Activated CD4-positive, alpha-beta T cell treated with anti-CD3 and anti-CD28 coated beads, Interleukin-2, amount 50 U/mL, for 1 hour (primary cell): ENCODE data around the gene ORAI3.
"Not testable (repeated sequence)": the region's sequence is repeated elsewhere in the genome, so short reads cannot be mapped to it uniquely, and the experiment has no call there.

ENCODE experiments used
- DNase-seq: peaks from one replicate; pipeline ENCODE4 v3.0.0-alpha.2; 2020

ORAI3 gene

DNA sequence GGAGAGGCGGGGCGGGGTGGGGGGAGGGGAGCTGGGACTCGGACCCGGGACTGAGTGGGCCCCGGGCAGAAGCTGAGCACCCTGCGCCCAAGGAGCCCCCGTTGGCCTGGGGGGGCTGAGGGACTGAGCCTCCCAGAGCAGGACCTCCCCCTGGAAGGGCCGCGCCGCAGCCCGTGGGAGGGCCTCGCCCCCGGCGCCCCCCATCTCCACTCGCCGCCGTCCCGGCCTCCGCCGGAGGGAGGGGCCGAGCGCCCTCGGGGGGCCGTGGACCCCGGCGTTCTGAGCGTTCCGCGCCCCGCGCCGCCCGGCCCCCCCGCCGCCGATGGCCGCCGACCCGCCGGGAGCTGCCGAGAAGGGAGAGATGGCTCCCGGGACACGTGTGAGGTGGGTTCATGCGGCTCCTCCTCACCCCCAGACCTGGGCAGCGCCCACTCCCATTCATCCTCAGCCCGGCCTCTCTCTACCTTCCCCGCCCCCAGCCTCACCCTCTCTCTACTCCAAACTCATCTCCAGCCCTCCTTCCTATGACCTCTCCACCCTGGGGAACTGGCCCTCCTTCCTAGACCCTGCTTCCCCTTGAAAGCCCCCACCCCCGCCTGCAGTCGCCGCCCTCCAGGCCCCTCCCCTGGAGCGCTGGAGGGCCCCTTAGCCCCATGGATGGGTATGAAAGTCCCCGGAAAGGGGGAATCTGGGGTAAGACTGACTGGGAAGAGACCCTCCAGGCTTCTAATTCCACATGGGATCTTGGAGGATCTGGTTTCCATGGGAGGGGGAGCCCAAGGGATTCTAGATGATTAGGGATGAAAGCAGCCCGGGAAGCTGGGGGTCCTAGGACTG is 24.6 kb upstream of the ORAI3 start:
- no peak for DNase-seq

DNA sequence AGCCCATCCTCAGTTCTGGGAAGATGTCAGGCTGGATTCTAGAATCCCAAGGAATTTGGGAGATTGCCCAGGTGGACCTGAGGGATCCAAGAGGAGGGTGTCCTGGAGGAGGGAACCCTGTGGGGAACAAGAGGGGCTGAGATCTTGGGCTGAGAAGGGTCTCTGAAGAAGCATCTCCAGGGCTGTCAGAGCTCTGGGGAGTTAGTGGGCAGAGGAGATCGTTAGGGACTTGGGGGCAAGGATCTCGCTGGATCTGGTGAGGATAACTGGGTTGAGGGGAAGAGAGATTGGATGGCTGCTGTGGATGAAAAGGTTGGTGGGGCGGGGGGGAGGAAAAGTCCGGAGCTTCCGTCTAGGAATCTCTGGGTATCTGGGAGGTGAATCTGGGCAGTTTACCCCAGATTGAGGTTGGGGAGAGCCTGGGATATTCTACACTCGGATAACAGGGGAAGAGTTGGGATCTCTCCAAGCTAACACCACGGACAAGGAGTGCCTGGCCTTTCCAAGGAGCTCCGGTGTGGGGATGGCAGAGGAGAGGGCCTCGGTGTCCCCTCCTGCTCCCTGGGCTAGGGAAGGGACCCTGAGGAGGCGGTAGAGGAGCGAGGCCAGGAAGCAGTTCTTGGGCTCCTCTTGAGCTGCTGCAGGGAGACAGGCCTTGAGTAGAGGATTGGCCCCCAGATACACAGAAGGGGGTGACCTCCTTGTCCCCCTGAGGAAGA is 23.8 kb upstream of the ORAI3 start:
- DNase-seq = no peak

DNA sequence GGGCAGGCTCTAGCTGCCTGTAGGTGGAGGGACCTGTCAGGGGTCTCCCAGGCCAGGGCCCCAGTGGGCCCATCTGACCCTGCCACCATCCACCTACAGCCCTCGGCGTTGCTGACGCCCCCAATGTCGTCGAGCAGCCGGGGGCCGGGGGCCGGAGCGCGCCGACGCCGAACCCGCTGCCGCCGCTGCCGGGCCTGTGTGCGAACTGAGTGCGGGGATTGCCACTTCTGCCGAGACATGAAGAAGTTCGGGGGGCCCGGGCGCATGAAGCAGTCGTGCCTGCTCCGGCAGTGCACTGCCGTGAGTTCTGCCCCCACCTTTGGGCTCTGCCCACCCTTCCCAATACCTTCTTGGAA is 23.3 kb upstream of the ORAI3 start:
- no peak for DNase-seq

DNA sequence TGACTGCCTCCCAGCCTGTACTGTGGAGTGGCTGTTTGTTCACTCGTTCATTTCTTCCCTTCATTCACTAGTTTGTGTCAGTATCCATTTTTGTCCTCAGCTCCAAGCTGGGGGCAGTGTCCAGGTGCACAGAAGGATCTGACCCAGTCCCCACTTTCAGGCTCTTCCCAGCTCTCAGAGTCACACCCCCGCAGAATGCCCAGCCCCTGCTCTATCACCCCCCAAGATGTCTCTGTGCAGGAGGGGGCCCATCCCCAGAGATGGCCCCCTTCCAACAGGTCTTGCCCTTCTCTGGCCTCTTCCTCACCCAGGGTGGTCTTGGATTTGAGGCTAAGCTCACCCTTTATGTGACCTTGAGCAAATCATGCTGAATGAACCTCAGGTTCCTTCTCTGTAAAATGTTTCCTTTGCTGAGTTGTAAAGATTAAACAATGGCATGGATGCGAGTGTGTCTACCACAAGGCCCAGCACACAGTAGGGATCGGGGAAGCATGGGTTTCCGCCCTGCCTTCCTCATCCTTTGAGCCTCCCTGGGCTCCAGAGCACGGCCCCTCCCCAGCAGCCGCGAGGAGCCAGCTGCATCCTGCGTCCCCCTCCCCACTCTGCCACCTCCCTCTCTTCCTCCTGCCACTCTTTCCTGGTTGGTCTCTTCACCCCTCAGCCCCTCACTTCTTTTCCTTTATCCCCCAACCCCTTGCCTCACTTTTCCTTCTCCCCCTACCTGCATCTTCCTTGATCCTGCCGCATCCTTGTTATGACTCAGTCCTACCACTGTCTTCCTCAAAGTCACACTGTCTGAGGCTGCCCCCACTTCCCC is 22.7 kb upstream of the ORAI3 start:
- DNase-seq = no peak

DNA sequence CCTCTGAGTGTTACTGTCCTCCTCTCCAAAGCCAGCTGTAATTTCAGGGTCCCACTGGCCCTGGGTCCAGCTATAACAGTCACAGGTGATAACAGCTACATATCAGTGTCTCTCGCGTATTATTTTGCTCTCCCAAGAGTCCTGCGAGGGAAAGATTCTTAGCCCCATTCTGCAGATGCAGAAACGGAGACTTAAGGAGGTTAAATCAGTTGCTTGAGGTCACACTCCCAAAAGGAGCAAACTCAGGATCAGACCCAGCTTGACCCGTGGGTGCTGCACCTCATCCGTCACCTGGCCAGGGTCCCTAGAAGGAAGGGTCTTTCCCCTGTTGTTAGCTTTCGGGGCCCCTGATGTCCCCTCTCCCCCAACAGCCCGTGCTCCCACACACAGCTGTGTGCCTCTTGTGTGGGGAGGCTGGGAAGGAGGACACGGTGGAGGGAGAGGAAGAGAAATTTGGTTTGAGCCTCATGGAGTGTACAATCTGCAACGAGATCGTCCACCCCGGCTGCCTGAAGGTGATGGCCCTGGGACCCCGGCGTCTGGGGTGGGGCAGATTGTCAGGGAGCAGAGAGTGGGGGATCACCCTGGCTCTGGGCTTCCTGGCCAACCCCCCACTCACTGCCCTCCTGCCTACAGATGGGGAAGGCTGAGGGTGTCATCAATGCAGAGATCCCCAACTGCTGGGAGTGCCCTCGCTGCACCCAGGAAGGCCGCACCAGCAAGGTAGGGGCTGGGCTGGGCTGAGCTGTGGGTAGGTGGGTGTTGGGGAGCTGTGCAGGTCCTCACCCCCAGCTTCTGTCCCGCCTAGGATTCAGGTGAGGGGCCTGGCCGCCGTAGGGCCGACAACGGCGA is 21.7 kb upstream of the ORAI3 start:
- no peak for DNase-seq

DNA sequence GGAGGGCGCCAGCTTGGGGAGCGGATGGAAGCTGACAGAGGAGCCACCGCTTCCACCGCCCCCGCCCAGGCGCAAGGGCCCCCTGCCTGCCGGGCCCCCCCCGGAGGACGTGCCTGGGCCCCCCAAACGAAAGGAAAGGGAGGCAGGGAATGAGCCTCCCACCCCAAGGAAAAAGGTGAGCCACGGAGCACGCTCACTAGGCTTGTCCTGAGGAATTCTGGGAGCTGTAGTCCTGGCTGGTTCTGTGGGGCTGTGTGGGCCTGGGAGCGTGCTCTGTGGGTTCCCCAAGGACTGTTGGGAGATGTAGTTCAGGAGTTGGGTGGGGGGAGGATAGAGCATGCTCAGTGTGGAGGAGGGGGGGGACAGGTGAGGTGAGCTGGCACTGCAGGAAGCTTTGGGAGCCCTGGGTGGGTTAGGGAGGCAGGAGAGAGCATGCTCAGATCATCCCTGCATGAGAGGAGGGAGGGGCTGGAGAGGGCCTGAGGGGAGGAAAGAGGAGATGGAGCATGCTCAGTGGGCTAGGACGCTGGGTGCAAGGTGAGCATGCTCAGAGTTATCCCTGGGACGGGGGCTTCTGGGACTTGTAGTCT is 21.0 kb upstream of the ORAI3 start:
- no peak for DNase-seq

DNA sequence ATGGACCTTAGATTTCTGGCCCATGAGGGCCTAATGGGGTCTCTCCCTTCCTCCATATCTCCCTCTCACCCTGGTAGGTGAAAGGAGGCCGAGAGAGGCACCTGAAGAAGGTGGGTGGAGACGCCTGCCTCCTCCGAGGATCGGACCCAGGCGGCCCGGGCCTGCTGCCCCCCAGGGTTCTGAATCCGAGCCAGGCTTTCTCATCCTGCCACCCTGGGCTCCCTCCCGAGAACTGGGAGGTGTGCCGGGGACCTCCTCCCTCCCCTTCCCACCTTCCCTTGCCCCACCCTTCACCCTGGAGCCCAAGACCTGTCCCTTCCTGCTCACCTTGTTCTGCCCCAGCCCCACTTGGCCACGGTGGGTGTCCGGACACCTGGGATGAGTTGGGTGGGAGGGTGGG is 20.5 kb upstream of the ORAI3 start:
- no peak for DNase-seq

DNA sequence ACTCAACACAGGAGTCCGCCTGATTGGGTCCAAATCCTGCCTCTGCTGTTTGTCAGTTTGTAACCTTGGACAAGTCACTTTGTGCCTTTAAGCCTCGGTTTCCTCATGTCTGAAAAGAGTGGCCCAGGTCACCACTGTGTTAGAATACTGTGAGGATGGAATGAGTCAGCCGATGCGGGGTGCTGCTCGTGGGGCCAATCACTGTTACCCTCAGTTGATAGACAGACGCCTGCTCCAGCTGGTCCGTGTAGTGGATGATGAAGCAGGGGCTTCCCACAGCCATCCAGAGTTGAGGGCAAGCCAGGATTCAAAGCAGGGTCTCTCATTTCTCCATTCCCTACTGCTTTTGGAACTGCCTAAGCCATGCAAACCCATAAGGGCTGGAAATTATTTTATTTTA is 19.7 kb upstream of the ORAI3 start:
- no peak for DNase-seq

DNA sequence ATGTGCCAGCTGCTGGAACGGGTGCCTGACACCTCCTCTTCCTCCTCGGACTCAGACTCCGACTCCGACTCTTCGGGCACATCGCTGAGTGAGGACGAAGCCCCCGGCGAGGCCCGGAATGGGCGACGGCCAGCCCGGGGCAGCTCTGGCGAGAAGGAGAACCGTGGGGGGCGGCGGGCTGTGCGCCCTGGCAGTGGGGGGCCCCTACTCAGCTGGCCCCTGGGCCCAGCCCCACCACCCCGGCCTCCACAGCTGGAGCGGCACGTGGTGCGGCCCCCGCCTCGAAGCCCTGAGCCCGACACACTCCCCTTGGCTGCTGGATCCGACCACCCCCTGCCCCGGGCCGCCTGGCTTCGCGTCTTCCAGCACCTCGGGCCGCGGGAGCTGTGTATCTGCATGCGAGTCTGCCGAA is 18.7 kb upstream of the ORAI3 start:
- DNase-seq = no peak

DNA sequence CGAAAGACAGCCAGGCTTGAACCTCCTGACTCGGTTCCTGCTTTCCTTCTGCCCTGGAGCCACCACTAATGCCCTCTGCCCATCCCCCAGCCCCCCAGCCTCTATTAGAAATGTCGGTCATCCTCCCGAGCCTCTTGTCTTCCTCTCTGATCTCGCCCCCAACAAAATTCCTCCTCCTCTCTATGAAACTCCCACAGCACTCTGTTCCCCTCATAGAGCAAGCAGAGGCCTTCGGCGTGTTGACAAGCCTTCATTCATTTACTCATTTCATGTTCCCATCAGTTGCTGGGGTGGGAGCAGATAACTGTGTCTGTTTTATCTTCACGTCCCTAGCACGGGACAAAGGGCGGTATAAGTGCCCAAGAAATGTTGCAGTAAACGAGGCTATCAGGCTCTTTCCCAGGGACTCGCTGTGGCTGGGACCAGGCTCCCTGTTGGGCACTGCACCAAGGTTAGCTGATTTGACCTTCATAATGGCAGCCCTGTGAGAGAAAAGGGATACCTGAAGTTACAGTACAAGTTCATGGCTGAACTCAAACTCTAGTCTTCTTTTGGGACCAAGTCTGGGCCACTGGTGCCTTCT is 17.7 kb upstream of the ORAI3 start:
- no peak for DNase-seq

DNA sequence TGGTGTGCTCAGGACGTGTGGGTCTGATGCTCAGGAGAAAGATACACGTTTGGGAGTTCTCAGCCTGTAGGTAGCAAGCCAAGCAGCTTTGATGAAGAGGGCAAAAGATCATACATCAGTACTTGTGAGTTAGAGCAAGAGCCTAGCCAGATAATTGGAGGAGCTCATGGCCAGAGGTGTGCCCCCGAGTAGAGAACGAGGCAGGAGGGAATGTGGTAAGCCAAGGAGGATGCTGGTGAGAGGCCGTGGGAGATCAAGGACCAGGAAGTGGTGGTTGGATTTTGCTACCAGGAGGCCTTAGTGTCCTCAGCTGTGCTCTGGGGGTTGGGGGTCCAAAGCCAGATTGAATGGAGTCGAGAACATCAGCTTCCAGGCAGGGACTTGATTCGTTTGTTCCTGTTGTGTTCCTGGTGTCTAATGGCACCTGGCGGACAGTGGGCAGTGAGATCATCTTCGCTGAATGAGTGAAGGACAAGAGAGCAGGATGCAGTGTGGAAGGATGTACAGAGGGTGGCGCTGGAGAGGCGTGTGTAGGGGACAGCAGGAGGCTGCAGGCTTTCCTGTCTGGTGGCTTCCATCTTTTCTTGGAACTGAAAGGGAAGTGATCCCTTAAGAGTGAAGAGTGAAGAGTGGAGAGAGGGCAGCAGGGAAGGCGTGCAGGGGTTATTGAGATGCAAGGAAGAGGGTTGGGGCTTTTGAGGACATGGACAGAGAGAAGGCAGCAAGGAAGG is 13.9 kb upstream of the ORAI3 start:
- DNase-seq = no peak

DNA sequence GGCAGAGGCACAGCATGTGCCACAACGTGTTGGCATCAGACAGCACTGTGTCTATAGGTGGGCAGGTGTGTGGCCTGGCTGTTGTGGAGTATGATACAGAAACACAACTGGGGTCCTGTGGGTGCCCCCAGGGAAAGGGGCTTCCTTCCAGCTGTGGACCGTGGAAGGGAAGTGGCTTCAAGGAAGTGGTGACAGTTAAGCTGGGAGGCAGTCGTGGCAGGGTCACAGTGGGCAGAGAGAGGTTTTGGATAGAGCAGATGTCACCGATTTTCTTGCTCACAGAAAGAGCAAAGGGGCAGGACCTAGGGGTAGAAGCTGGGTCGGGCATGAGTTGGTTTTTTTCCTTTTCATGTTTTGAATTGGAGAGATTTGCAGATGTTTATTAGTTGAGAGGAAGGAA is 11.2 kb upstream of the ORAI3 start:
- DNase-seq = no peak

DNA sequence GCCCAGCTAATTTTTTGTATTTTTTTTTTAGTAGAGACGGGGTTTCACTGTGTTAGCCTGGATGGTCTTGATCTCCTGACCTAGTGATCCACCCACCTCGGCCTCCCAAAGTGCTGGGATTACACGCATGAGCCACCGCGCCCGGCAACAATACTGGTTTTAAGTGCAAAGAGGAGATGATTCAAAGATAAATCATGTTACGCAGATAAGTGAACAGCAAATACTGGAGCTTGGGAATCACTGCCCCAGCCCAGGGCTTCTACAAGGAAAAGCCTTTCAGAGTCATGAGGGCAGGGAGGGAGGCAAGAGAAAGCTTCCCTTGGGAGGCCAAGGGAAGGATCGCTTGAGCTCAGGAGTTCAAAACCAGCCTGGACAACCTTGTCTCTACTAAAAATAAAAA is 9.3 kb upstream of the ORAI3 start:
- not testable (repeated sequence) for DNase-seq

DNA sequence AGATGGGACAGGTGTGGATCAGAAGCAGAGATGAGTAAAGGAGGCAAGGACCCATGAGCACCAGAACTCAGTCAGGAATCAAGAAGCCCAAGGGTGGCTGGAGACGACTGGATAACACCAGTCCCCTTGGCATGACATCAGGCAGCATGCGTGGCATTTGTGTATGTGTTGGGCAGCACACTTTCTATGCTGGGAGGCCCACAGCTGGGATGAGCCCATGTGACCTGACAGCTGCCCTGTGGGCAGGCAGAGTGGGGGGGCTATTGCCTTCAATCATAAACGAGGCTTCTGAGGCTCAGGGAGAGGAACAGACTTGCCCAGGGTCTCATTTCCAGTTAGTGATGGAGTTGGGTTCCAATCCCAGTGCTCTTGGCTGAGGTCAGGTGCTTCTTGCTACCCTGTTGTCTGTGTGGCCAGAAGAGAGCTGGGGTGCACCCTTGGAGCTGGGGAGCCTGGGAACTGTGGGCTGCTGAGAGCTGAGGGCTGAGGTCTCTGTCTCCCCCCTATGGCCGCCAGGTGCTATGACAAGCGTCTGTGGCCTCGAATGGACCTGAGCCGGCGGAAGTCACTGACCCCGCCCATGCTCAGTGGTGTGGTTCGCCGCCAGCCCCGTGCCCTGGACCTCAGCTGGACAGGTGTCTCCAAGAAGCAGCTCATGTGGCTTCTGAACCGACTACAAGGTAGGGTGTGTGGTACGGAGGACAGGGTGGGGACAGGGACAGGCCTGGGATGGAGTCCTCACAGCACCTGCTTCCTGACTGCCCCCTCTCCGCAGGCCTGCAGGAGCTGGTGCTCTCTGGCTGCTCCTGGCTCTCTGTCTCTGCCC is 7.1 kb upstream of the ORAI3 start:
- peak; percentile 55 for DNase-seq

DNA sequence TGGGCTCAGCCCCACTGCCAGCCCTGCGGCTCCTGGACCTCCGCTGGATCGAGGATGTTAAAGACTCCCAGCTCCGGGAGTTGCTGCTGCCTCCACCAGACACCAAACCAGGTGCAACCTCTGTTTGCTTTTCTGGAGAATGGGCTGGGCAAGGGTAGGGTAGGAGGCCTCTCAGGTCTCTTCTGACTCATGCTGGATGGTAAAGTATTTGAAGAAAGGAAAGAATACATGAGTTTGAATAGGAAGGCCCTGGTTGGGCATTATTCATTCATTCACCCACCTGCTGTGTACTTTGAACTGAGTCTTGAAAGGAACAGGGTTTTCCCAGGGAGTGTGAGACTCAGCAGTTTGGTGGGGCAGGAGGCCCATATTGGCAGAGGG is 6.5 kb upstream of the ORAI3 start:
- no peak for DNase-seq

DNA sequence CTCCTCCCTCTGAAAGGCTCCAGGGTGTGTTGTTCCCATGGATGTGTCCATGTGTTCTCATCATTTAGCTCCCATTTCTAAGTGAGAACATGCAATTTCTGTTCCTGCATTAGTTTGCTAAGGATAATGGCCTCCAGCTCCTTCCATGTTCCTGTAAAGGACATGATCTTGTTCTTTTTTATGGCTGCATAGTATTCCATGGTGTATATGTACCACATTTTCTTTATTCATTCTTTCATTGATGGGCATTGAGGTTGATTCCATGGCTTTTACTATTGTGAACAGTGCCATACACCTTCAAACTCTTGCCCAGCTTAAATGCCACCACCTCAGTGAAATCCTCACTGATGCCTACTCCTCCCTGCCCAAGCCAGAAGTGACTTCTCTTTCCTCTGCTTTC is 4.5 kb upstream of the ORAI3 start:
- no peak for DNase-seq

DNA sequence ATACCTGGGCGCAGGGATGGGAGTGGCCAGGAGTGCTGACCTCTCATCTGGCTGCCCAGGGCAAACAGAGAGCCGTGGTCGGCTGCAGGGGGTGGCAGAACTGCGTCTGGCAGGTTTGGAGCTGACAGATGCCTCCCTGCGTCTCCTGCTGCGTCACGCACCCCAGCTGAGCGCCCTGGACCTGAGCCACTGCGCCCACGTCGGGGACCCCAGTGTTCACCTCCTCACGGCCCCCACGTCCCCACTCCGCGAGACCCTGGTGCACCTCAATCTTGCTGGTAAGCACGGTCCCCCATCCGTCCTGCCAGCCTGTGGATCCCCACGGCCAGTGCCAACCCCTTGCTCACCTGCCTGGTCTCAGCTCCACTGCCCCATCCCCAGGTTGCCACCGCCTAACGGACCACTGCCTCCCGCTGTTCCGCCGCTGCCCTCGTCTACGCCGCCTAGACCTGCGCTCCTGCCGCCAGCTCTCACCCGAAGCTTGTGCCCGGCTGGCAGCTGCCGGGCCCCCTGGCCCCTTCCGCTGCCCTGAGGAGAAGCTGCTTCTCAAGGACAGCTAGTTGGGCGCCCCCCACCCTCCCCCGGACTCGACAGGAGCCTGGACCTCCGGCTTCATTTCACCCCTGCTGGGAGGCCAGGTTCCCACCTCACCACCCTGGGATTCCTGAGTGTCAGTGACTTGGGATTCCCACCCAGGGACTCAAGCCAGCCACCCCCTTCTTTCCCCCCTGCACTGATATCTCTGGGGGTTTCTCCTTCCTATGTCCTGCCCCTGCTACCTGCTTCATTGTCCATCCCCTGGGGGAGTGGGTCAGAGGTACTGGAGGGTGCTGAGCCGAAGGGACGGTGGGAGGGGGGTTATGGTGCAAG is 2.0 kb upstream of the ORAI3 start:
- no peak for DNase-seq

DNA sequence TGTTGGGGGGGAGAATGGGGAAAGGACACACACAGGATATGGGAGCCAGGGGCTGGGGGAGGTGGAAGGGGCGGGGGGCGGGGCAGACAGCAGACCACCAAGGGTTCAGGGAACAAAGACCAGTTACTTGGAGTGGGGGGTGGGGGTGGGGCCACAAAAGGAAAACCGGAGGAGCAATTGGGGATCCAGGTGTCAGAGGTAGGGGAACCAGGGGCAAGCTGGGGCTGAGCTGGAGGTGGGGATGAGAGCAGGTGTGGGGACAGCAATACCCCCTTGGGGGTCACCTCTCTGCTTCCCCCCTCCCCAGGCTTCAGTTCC is 1.4 kb upstream of the ORAI3 start:
- DNase-seq = no peak

DNA sequence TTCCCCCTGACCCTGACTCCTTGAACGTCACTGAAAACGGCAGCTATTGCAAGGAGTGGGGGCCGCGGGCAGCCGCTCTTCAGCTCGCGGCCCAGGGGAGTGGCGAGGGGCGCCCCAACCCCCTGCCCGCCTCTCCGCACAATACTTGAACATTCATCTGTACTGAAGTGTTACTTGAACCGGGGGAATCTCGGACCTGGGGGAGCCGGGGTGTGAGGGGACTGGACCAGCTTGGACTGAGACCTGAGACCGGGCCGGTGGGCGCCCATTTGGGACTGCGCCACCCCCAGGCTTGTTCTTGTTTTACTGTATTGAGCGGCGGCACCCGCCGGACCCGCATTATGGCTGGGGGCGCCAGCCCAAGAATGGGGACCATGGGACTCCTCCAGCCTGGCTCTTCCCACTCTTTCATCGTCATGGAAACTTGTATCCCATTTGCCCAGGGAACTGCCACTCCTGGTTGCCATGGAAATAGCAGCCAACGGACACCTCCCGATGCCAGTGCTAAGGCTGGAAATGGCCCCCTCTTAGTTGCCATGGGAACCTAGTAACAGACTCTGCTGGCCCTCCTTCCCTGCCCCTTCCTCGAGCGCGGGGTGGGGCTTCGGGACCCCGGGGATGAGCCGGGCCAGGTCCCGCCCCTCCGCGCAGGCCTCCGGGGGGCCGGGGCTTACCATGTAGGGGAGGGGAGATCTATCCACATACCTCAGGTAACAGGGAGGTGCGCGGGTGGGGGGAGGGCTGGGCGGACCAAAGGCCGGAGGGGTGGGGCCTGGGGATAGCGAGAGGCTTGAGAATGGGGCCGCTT is 805 bp upstream of the ORAI3 start:
- no peak for DNase-seq
